AG20443 (cell line): ENCODE measurements around the gene PLCB2.
A peak's percentile ranks its signal among the peaks of the same experiment; 100 is the strongest.

ENCODE experiments used
- DNase-seq: peaks from one replicate; pipeline ENCODE4 v3.0.0; 2012; ENCODE audit warnings: low spot score, mixed read lengths

Gene PLCB2

DNA sequence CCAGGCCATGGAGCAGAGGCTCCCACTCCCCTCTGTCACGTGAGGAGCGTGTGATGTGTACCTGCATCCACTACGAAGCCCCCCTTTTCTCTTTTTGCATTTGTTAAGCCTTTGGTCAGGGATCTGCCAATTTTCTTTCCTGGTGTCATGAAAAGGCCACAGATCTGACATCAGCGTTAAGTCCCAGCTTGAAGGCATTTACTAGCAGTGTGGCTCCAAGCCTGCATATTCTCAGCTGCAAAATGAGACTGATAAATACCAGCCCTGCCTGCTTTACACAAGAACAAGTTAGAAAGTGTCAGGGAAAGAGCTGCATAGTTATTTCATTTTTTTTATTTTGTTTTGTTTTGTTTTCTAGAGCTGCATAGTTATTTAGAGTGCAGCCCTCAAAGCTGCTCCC lies 22.6 kb downstream of the PLCB2 start:
- peak; percentile 58 for DNase-seq

- no peak for DNase-seq
These were observed 24.0 kb downstream of the PLCB2 start for GRCh38 chr15:40283615-40284300.

- peak; percentile 66 for DNase-seq
These were observed 24.7 kb downstream of the PLCB2 start, which contains the start of gene ANKRD63 for GRCh38 chr15:40282869-40283614. Gene ANKRD63, minus strand, starts transcription at chr15:40283064. Its CDS starts 478 bp downstream, at chr15:40282586.

- peak; percentile 58 for DNase-seq
These were observed 25.4 kb downstream of the PLCB2 start for GRCh38 chr15:40282147-40282868.

DNA sequence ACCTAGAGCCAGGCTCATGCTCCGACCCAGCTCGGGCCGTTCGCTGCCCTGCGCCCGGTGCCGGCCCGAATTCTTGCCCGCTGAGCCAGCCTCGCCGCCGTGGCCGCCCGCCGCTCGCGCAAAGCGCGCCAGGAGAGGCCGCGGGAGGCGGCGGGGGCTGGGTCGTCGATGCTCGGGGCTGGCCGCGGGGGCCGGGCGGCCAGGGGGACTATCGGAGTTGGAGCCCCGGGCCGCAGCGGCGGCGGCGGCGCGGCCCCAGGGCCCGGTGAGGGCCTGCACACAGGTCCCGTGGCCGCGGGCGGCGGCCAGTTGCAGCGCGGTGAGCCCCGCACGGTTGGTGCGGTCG lies 26.0 kb downstream of the PLCB2 start:
- DNase-seq: peak; percentile 32

- no peak for DNase-seq
These were observed 26.5 kb downstream of the PLCB2 start for GRCh38 chr15:40281057-40281800.

DNA sequence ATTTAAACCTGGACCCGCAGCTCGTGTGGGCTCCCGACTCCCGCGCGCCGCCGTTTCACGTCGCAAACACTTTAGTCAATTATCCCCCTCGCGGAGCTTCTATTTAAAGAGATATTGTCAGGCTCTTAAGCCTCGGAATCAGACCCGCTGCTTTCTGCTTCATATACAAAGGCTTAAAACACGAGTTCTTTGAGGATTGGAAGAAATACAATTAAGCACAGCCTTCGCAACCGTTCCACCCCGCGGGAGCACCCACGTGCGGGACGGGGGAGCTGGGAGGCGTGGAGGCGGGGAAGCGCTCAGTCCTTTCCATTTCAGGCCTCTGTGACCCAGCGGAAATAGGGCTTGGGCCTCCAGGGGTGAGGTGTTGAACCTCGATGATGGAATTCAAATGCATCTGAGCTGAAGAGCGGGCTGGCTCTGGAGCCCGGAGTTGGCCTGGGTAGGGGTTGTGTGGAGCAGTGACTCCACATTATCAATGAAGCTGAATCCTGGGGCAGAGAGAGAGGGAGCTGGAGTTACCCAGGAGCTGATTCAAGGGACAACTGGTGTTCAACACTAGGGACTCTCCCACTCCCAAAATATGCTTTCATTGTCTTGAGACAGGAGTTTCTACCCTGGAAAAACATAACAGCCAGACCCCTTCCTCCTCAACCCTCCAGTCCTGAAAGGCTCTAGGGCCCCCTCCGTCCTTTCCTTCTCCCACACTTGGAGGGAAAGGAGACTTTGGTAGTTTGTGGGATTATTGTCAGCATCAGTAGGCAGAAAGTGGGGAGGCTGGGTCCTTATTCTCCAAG lies 27.3 kb downstream of the PLCB2 start:
- DNase-seq: no peak

GRCh38 chr15:40279437-40280141 lies 28.1 kb downstream of the PLCB2 start:
- DNase-seq: peak; percentile 89

GRCh38 chr15:40278026-40278425 lies 29.7 kb downstream of the PLCB2 start:
- DNase-seq: no peak

DNA sequence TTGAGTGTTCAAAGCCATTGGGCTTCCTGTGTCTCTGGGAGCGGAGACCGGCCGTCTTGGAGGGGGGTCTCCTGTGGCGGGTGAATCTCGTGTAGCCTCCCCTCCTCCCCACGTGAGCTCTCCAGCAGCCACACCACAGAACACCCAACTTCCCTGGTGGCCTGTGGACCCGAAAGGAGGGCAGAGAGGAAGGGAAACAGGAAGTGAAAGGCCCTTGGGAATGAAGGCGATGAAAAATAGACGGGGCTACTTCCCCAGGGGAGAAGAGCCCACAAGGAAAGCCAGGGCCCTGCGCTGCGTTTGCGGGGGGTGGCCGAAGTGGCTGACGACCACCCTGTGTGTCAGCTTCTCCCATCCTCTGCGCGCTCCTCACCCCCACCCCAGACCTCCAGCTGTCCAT lies 30.3 kb downstream of the PLCB2 start:
- no peak for DNase-seq

DNA sequence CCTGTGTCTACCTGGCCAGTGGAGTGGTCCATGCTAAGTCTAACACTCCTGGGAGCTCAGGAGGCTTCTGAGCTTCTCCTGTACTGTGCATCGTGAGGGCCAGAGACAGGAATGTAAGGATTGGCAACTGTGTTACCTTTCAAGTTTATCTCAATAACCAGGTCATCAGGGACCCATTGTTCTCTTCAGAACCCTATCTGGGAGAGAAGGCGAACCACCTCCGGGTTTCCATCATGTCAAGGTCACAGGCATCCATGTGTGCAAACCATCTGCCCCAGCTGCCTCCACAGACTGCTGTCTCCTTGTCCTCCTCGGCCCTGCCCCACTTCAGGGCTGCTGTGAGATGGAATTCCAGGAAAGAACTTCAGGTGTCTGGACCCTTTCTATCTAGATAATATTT lies 30.8 kb downstream of the PLCB2 start:
- no peak for DNase-seq

GRCh38 chr15:40275954-40276353 lies 31.8 kb downstream of the PLCB2 start:
- DNase-seq: no peak

- no peak for DNase-seq
These were observed 32.2 kb downstream of the PLCB2 start for GRCh38 chr15:40275523-40275922.

DNA sequence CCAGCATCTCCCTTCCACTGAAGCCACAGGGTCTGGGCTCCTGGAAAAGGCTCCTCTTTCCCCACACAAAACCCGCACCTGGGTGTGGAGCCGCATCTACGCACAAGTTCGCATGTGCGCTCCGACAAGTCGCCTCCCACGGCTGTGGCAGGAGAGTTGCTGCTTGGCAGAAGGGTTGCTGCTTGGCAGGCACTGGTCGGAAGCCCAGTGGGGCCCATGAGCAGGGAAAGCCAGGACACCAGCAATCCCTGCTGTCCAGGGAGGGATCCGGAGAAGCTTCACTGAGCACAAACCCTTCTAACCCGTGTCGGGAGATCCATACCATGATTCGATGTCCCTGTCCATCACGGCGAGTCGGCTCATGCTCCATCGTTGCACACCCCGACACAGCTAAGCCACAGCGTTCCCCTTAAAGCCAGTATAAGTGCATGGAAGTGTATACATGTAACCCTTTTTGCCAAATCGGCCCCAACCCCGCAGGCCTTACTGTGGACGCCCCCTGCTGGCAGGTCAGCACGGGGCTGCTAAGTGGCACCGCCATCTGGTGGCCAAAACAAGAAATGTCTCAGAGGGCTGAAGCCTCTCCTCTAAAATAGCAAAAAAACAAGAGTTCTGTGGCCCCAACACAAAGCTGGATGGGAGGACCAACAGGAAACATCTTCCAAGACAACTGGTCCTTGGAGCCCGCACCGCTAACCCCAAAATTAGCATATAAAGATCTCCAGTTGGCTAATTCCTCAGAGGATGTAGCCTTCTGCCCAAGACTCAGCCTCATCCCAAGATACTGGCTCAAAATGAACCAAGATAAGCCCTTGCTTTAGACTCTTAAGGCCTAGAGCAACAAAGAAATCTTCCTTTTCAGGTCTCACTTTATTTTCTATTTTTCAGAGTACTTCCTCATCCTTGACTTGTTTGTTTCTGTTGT lies 33.1 kb downstream of the PLCB2 start:
- DNase-seq: peak; percentile 87

DNA sequence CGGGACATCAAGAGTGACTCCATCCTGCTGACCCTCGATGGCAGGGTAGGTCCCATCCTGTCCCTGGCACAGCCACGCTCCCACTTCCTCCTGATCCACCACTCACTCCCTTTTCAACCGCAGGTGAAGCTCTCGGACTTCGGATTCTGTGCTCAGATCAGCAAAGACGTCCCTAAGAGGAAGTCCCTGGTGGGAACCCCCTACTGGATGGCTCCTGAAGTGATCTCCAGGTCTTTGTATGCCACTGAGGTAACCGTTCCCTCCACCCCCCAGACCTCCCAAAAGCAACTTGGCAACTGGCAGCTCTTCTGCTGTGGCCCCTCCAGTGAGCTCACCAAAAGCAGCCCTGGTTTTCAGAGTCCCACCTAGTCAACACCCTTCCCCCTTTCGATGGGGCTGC lies 34.3 kb downstream of the PLCB2 start:
- no peak for DNase-seq

DNA sequence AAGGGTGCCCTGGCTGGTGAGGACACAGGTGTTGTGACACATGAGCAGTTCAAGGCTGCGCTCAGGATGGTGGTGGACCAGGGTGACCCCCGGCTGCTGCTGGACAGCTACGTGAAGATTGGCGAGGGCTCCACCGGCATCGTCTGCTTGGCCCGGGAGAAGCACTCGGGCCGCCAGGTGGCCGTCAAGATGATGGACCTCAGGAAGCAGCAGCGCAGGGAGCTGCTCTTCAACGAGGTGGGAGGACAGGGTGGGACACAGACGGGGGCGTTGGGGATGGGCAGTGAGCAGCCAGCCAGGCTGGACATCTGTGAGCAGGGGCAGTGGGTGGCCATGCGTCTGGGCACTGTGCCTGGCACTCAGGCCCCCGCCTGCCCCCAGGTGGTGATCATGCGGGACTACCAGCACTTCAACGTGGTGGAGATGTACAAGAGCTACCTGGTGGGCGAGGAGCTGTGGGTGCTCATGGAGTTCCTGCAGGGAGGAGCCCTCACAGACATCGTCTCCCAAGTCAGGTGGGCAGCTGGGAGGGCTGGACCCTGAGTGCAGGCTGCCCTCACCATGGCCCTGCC lies 35.2 kb downstream of the PLCB2 start:
- no peak for DNase-seq

DNA sequence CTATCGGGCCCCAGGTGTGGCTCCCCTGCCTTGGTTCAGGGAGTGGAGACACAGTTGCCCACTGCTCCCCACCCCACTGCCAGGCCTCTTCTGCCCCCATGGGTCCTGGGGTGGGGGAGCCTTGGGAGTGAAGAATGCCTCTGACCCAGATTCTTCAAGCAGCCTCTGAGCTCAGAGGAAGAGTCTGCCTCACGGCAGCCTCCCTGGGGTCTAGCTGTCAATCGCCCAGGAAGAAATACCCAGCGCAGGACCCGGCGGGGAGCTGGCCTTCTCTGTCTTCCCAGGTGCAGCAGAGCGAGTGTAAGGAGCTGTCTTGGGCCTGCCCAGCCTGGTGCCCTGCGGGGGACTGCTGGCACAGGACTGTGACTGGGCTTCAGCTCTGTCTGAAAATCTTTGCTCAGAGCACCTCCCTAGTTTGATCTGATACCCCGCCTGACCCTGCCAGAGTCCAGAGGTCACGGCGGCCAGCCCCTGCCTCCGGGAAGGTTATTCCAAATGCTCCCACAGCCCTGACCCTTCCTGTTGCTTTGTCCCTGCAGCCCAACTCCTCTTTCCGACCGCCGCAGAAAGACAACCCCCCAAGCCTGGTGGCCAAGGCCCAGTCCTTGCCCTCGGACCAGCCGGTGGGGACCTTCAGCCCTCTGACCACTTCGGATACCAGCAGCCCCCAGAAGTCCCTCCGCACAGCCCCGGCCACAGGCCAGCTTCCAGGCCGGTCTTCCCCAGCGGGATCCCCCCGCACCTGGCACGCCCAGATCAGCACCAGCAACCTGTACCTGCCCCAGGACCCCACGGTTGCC lies 35.9 kb downstream of the PLCB2 start:
- DNase-seq: no peak

GRCh38 chr15:40270246-40270995 lies 37.3 kb downstream of the PLCB2 start:
- no peak for DNase-seq
